ENCODE data around the gene PPP1R3D. TPM values are rescaled to one million over a fixed set of nuclear protein-coding genes. Genes with fewer than 3 reads are reported as not detected.

Gene PPP1R3D
- total and polyA plus RNA-seq, 2 of the 8 experiments (the other 6 are each of a cell fraction or from before 2014, with no cell fraction given) = 1.4 to 3.9 TPM

DNA sequence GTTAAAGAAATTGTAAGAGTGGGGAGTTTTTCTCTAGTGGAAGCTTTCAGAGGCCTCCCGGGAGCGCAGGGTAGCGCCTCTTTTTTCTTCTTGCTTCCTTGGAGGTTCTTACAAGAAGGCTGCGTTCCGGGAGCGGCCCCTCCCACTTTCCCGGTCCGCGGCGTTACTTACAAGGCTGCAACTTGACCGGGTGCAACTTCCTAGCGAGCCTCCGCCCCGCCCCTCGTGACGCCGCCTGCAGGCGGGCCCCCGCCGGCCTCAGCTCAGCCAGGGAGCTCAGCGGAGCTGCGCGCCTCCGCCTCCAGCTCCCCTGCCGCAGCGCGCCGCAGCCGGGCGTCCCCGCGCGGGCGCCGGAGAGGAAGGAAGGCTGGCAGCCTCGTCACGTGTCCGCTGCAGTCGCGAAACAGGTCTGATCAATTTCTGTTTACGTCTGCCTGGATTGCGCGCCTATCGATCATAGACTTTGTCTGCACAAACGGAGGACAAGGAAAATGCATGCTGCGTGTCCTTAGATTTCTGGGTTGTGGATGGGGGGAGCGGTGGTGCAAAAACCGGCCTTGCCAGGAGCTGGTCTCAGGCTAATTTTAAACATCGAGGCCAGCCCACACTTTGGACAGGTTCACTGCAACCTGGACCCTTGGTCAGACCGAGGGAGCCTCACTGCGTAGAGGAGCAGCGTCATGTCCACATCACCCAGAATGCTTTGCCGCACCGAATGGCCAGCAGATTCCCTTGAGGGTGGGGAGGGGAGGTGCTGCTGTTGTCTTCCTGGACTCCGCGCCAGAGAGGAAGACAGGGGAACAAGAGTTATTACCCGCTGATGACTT, at the start of gene PPP1R3D, which contains the start of gene FAM217B (continued):
- TF ChIP-seq POLR2AphosphoS5 (IDR thresholded peaks at IDR 0.05; ENCODE audit: low read depth, low read length) (peak; percentile 85; the same call in 1 of the 2 replicates), MAFK (IDR thresholded peaks at IDR 0.05; ENCODE audit: low read depth, low read length) (no peak), GTF2F1 (IDR thresholded peaks at IDR 0.05; ENCODE audit: borderline replicate concordance, low read depth, low read length) (0 out of 2 replicates have a peak, but pooled peaks have one; percentile 24), YY1 (IDR thresholded peaks at IDR 0.05; ENCODE audit: low read depth, low read length) (no peak), HDAC2 (IDR thresholded peaks at IDR 0.05; ENCODE audit: borderline replicate concordance in 1 of 2, low read depth in 2 of 2, low read length in 2 of 2) (no peak), TBP (IDR thresholded peaks at IDR 0.05; ENCODE audit: low read depth, low read length) (peak; percentile 46; the same call in 1 of the 2 replicates), TAF7 (optimal IDR thresholded peaks at IDR 0.05; ENCODE audit: borderline replicate concordance, low read depth, low read length) (peak; percentile 4), EGR1 (IDR thresholded peaks at IDR 0.05; ENCODE audit: borderline replicate concordance, low read depth, low read length) (no peak), BACH1 (IDR thresholded peaks at IDR 0.05; ENCODE audit: low read length) (no peak), POU5F1 (IDR thresholded peaks at IDR 0.05; ENCODE audit: low read depth, low read length) (no peak), RXRA (IDR thresholded peaks at IDR 0.05; ENCODE audit: insufficient read depth, low read depth, low read length) (no peak), RBBP5 (IDR thresholded peaks at IDR 0.05; ENCODE audit: borderline replicate concordance, low read depth, low read length) (peak; percentile 56), SAP30 (IDR thresholded peaks at IDR 0.05; ENCODE audit: insufficient read depth, insufficient replicate concordance, low read length) (no peak), KDM5A (IDR thresholded peaks at IDR 0.05; ENCODE audit: low read length) (no peak), RAD21 (IDR thresholded peaks at IDR 0.05 in 1 of 2, conservative IDR thresholded peaks at IDR 0.05 in 1 of 2; ENCODE audit: low read depth in 2 of 2, low read length in 2 of 2) (no peak), CHD2 (IDR thresholded peaks at IDR 0.05; ENCODE audit: low read length) (no peak), SIX5 (IDR thresholded peaks at IDR 0.05; ENCODE audit: low read depth, low read length) (no peak), SUZ12 (IDR thresholded peaks at IDR 0.05; ENCODE audit: low read length) (no peak), SP4 (IDR thresholded peaks at IDR 0.05; ENCODE audit: low read length) (no peak), NANOG (IDR thresholded peaks at IDR 0.05; ENCODE audit: insufficient read depth, low read depth, low read length, poor library complexity, severe bottlenecking) (no peak)
- TF ChIP-seq, protein P1, sequence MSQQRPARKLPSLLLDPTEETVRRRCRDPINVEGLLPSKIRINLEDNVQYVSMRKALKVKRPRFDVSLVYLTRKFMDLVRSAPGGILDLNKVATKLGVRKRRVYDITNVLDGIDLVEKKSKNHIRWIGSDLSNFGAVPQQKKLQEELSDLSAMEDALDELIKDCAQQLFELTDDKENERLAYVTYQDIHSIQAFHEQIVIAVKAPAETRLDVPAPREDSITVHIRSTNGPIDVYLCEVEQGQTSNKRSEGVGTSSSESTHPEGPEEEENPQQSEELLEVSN (IDR thresholded peaks at IDR 0.05) = peak; percentile 40; the same call in 1 of the 2 replicates
- TF ChIP-seq, protein P2, sequence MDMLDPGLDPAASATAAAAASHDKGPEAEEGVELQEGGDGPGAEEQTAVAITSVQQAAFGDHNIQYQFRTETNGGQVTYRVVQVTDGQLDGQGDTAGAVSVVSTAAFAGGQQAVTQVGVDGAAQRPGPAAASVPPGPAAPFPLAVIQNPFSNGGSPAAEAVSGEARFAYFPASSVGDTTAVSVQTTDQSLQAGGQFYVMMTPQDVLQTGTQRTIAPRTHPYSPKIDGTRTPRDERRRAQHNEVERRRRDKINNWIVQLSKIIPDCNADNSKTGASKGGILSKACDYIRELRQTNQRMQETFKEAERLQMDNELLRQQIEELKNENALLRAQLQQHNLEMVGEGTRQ (IDR thresholded peaks at IDR 0.05; ENCODE audit: low read length) = peak; percentile 72

Measured in H1 (cell line).